Activated B cell treated with CpG ODN at 0.5 μM for 24 hours (primary cell): ENCODE data around the gene FAM174C. TPM values are rescaled to one million over a fixed set of nuclear protein-coding genes. Genes with fewer than 3 reads are reported as not detected.

Experiments
- ATAC-seq: fragments of 200-7000 bp; cut with Tn5 transposase; one replicate; pipeline ENCODE4 v1.10.0; 2021; ENCODE audit warnings: low read depth, mild to moderate bottlenecking, moderate library complexity
- CTCF ChIA-PET: fragments of 350-600 bp; sonication (Branson Sonifier 250); formaldehyde crosslinking; loops from one replicate; lab custom pipeline; 2021; ENCODE audit warnings: antibody characterized with exemption; lab: Charles Lee
- POLR2A ChIA-PET: fragments of 350-600 bp; sonication (Branson Sonifier 250); formaldehyde crosslinking; loops from one replicate; lab custom pipeline; 2021; ENCODE audit warnings: antibody characterized with exemption; lab: Charles Lee
- DNase-seq: peaks from one replicate; pipeline ENCODE4 v3.0.0; 2022
- H3K27ac Mint-ChIP-seq: one replicate; pipeline ENCODE4 v1.8.0; 2020; ENCODE audit warnings: mixed read lengths
- H3K27me3 Mint-ChIP-seq: one replicate; pipeline ENCODE4 v1.8.0; 2021; ENCODE audit warnings: mixed read lengths
- H3K36me3 Mint-ChIP-seq: one replicate; pipeline ENCODE4 v1.8.0; 2021; ENCODE audit warnings: low read depth, mixed read lengths
- H3K4me1 Mint-ChIP-seq: one replicate; pipeline ENCODE4 v1.8.0; 2021; ENCODE audit warnings: mixed read lengths
- H3K4me3 Mint-ChIP-seq: one replicate; pipeline ENCODE4 v1.8.0; 2020; ENCODE audit warnings: mild to moderate bottlenecking, mixed read lengths
- H3K9me3 Mint-ChIP-seq: one replicate; pipeline ENCODE4 v1.8.0; 2020; ENCODE audit warnings: mixed read lengths
- CTCF ChIP-seq: fragments of 200-600 bp; IDR thresholded peaks from one replicate; pipeline ENCODE4 v1.8.0; 2022; ENCODE audit warnings: antibody characterized with exemption, mild to moderate bottlenecking
- intact Hi-C: fragments of 100-400 bp; cut with micrococcal nuclease; formaldehyde crosslinking; loops from one replicate; pipeline ENCODE4 v1.15.1; 2024
- total RNA-seq: library from RNA; stranded (reverse); gene quantifications from 2 replicates; pipeline ENCODE4 v1.2.3, GENCODE V29; 2022

FAM174C gene
- total RNA-seq, 1 donor from 2014 or later, result 47.9 TPM

GRCh38 chr19:1261538-1261797, 13.9 kb upstream of the FAM174C start:
- peaks cover 12% of the 10 kb centered on the region for H3K36me3 Mint-ChIP-seq
- DNase-seq, result peak; percentile 52
- no peak for ATAC-seq
- H3K27ac Mint-ChIP-seq, result peak overlapping the region; percentile 97
- intact Hi-C loops, result loop anchor here (1.0 to 5.0 kb wide), 3 partner anchors 8 to 354 kb away; partner anchors contain the start of gene CIRBP
- H3K27me3 Mint-ChIP-seq, result no peaks in the 10 kb centered on the region
- POLR2A ChIA-PET, result interaction anchor here (0.8 to 11.5 kb wide), 9 partner anchors 7 to 353 kb away, joined by 3 to 824 read pairs (median 6); partner anchors contain the start of genes ABCA7, ATP5F1D, CBARP and CIRBP
- no peak for TF ChIP-seq CTCF
- CTCF ChIA-PET, result interaction anchor here (3.6 to 9.8 kb wide), 2 partner anchors 9 to 19 kb away, joined by 11 to 540 read pairs; partner anchors contain the start of gene ATP5F1D
- peaks cover 79% of the 10 kb centered on the region for H3K4me1 Mint-ChIP-seq
- H3K4me3 Mint-ChIP-seq, result peak overlapping the region; percentile 91
- H3K9me3 Mint-ChIP-seq, result no peaks in the 10 kb centered on the region

- intact Hi-C loops, result loop anchor here (1.0 to 5.0 kb wide), 3 partner anchors 7 to 355 kb away; partner anchors contain the start of gene CIRBP
- no peak for ATAC-seq
- Mint-ChIP-seq H3K27ac (peak overlapping the region; percentile 97), H3K36me3 (peaks cover 8% of the 10 kb centered on the region), H3K27me3 (no peaks in the 10 kb centered on the region), H3K4me1 (peaks cover 78% of the 10 kb centered on the region), H3K4me3 (peak overlapping the region; percentile 91), H3K9me3 (no peaks in the 10 kb centered on the region)
- CTCF ChIA-PET, result interaction anchor here (3.6 to 9.8 kb wide), 2 partner anchors 9 to 19 kb away, joined by 11 to 540 read pairs; partner anchors contain the start of gene ATP5F1D
- DNase-seq, result peak; percentile 53
- no peak for TF ChIP-seq CTCF
- POLR2A ChIA-PET, result interaction anchor here (0.8 to 11.5 kb wide), 9 partner anchors 7 to 354 kb away, joined by 3 to 824 read pairs (median 6); partner anchors contain the start of genes ABCA7, ATP5F1D, CBARP and CIRBP
Measured at GRCh38 chr19:1261798-1262622, 13.3 kb upstream of the FAM174C start.

- ATAC-seq, result no peak
- ChIA-PET CTCF (interaction anchor here (3.6 to 9.8 kb wide), 2 partner anchors 10 to 20 kb away, joined by 11 to 540 read pairs; partner anchors contain the start of gene ATP5F1D), POLR2A (interaction anchor here (1.1 to 11.5 kb wide), 7 partner anchors 7 to 355 kb away, joined by 4 to 824 read pairs (median 5); partner anchors contain the start of genes ABCA7, ATP5F1D and CBARP)
- no peak for TF ChIP-seq CTCF
- H3K27ac Mint-ChIP-seq, result peak overlapping the region; percentile 94
- H3K4me1 Mint-ChIP-seq, result peaks cover 81% of the 10 kb centered on the region
- no peak for DNase-seq
- peak overlapping the region; percentile 79 for H3K4me3 Mint-ChIP-seq
- no peaks in the 10 kb centered on the region for H3K9me3 Mint-ChIP-seq
- intact Hi-C loops, result loop anchor here (5.0 kb wide), 1 partner anchor 355 kb away; no protein-coding TSS in a partner anchor
- H3K27me3 Mint-ChIP-seq, result no peaks in the 10 kb centered on the region
- peaks cover 4% of the 10 kb centered on the region for H3K36me3 Mint-ChIP-seq
Measured at GRCh38 chr19:1262623-1263123, 12.7 kb upstream of the FAM174C start.

GRCh38 chr19:1263188-1263587, 12.1 kb upstream of the FAM174C start:
- Mint-ChIP-seq H3K4me3 (peak overlapping the region; percentile 79), H3K9me3 (no peaks in the 10 kb centered on the region), H3K36me3 (peaks cover 3% of the 10 kb centered on the region), H3K4me1 (peaks cover 81% of the 10 kb centered on the region), H3K27me3 (no peaks in the 10 kb centered on the region), H3K27ac (peak overlapping the region; percentile 94)
- intact Hi-C loops, result loop anchor here (5.0 kb wide), 1 partner anchor 356 kb away; no protein-coding TSS in a partner anchor
- no peak for ATAC-seq
- no peak for DNase-seq
- TF ChIP-seq CTCF, result no peak
- ChIA-PET CTCF (interaction anchor here (3.6 to 9.8 kb wide), 2 partner anchors 10 to 20 kb away, joined by 11 to 540 read pairs; partner anchors contain the start of gene ATP5F1D), POLR2A (interaction anchor here (1.1 to 11.5 kb wide), 5 partner anchors 8 to 203 kb away, joined by 3 to 824 read pairs (median 34); partner anchors contain the start of genes ATP5F1D and CBARP)
